ENCODE results near the gene FOXP4. TPM values are rescaled to one million over a fixed set of nuclear protein-coding genes. Genes with fewer than 3 reads are reported as not detected.

The FOXP4 gene
- total and polyA plus RNA-seq, 4 donors = 9.1 to 36.2 (median 21.5) TPM

DNA sequence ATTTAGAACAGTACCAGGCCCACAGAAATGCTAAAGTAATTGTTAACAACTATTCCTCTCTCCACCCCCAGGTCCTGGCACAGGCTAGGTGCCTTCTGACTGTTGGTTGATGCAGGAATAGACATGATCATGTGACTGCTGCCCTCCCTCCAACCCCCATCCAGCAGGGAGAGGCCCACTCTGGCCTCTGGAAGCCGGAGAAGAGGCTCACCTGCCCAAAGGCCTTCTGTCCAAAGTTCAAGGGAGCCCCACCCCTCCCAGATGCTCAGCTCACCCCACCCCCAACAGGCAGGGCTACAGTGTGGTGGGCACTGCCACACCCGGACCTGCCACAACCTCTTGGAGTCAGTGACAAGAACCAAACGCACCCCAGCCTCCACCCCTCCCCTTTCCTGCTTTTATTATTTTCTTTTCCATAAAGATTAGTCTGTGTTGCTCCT is 26.9 kb upstream of the FOXP4 start:
- H3K27ac ChIP-seq (ENCODE audit: low read depth in 1 of 2, low read length in 2 of 2) = no peak overlapping the region
- H3K27me3 ChIP-seq (ENCODE audit: control insufficient read depth in 1 of 2, insufficient read depth in 2 of 2, low read length in 1 of 2) = no peaks in the 10 kb centered on the region
- DNase-seq = no peak
- ATAC-seq (ENCODE audit: low FRiP score) = no peak
- no peaks in the 10 kb centered on the region for H3K9me3 ChIP-seq (ENCODE audit: control insufficient read depth, low read length)
- no peaks in the 10 kb centered on the region for H3K4me1 ChIP-seq (ENCODE audit: control insufficient read depth in 1 of 2, insufficient read depth in 2 of 2, low read length in 2 of 2)
- H3K36me3 ChIP-seq (ENCODE audit: control insufficient read depth in 1 of 2, insufficient read depth in 2 of 2, low read length in 1 of 2) = no peaks in the 10 kb centered on the region
- intact Hi-C loops (cut with DNase I) = no loop called here
- WGBS, 2 donors = 82 to 85% methylated on average over 3 of the region's 3 CpGs
- no peak overlapping the region for H3K4me3 ChIP-seq (ENCODE audit: low read length in 2 of 2)

DNA sequence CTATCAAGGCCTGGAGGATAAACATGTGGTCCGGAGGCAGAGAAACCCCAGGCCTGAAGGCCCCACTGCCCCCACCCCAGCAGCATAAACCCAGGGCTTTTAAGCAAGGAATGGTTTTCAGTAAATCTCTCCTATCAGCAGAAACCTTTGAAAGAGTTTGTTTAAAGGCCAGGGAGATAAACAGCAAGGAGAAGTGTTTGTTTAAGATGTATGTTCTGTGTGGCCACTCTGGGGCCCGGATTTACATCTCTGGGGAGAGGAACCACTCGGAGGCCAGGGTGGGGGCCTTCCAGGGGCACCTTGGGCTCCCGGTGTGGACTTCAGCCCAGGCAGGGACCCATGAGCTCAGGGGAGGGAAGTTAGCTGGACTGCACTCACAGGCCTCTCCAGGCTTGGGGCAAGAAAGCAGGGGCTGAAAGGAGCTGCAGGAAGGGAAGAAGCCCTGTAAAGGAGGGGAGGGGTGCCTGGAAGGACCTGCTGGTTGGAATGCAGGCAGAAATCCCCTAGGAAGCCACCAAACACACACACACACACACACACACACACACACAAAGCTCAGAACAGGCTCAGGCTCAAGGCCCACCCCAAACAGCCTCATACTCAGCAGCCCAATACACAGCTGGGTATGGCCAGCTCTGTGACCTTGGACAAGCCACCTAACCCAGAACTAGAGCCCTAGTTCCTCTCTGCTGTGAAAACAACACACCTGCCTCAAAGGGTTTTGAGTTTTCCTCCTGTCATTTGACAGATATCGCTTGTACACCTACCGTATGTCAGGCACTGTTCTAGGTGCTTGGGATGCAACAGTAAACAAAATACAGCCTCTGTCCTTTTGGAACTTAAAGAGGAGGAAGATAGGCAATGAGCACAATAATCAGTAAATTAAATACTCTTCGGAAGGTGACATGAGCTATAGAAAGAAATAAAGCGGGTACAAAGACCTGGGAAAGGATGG is 26.2 kb upstream of the FOXP4 start:
- Histone ChIP-seq H3K9me3 (ENCODE audit: control insufficient read depth, low read length) (no peaks in the 10 kb centered on the region), H3K4me3 (ENCODE audit: low read length in 2 of 2) (no peak overlapping the region), H3K4me1 (ENCODE audit: control insufficient read depth in 1 of 2, insufficient read depth in 2 of 2, low read length in 2 of 2) (no peaks in the 10 kb centered on the region), H3K36me3 (ENCODE audit: control insufficient read depth in 1 of 2, insufficient read depth in 2 of 2, low read length in 1 of 2) (no peaks in the 10 kb centered on the region), H3K27ac (ENCODE audit: low read depth in 1 of 2, low read length in 2 of 2) (no peak overlapping the region), H3K27me3 (ENCODE audit: control insufficient read depth in 1 of 2, insufficient read depth in 2 of 2, low read length in 1 of 2) (no peaks in the 10 kb centered on the region)
- 84 to 85% methylated on average over 8 of the region's 8 CpGs for WGBS, 2 donors
- ATAC-seq (ENCODE audit: low FRiP score) (no peak), DNase-seq (no peak)
- intact Hi-C loops (cut with DNase I) = no loop called here

DNA sequence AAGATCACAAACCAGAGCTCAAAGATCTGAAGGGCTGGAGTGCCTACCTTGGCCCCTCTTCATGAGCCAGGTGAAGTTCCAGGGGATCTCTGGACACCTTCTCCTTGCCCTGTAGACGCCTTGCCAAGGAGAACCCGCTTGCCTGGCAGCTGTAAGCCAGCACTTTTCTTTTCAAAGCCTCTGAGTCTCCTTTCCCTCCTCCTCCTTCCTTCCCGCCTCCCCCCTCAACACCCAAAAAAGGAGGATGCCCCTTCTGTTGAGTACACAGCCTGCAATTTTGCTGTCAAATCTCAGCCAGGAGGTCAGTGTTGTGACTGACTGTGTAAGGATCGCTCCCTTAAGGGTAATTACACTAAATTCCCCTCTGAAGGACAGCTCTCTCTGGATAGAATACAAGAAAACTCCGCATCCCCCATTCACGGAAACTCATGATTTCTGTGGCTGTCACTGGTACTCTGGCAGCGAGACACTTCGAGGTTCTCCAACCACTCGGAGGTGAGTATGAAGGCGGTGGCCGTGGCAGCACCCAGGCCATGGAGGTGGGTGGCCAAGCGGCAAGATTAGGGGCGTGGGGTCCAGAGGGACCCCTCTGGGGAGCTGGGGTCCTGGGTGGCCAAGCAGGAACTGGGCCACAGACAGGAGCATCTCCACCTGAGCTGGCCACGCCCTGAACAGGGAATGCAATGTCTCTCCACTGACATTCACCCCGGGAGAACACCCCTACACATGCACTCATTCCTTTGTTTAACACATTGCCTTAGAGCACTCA is 23.2 kb upstream of the FOXP4 start:
- Histone ChIP-seq H3K9me3 (ENCODE audit: control insufficient read depth, low read length) (no peaks in the 10 kb centered on the region), H3K4me3 (ENCODE audit: low read length in 2 of 2) (no peak overlapping the region), H3K4me1 (ENCODE audit: control insufficient read depth in 1 of 2, insufficient read depth in 2 of 2, low read length in 2 of 2) (no peaks in the 10 kb centered on the region), H3K36me3 (ENCODE audit: control insufficient read depth in 1 of 2, insufficient read depth in 2 of 2, low read length in 1 of 2) (no peaks in the 10 kb centered on the region), H3K27me3 (ENCODE audit: control insufficient read depth in 1 of 2, insufficient read depth in 2 of 2, low read length in 1 of 2) (no peaks in the 10 kb centered on the region), H3K27ac (ENCODE audit: low read depth in 1 of 2, low read length in 2 of 2) (no peak overlapping the region)
- DNase-seq = no peak
- no peak for ATAC-seq (ENCODE audit: low FRiP score)
- 55 to 60% methylated on average over 14 to 15 of the region's 15 CpGs for WGBS, 2 donors
- intact Hi-C loops (cut with DNase I) = no loop called here

DNA sequence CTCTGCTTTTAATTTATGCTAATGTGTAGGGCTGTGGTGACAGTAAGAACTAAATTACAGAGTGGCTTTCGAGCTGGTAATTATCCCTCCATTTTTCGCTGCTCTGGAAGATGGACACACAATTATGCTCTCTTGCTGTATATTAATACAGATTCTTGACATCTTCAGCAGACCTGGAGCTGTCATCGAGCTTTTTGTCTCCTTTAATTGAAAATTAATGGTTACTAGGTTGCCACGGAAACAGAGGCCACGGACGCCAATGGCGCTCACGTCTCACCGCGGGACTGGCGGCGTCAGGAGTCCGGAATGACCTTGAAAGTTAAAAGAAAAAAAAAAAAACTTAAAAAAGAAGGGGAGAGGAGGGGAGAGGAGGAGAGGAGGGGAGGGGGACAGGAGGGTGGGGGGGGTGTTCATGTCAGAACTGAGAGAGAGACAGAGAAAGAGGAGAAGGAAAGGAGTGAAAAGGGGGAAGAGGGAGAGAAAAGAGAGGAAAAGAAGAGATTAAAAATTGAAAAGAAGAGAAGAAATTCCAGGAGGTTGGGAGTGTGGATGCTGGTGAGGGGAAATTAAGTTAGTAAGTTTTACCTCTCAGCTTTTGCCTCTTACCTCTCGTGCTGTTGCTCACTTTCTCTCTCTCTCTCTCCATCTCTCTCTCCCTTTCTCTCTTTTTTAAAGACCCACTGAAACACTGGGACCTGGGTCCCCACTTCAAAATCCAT is 22.1 kb upstream of the FOXP4 start:
- H3K27ac ChIP-seq (ENCODE audit: low read depth in 1 of 2, low read length in 2 of 2) = no peak overlapping the region
- no peak for DNase-seq
- no peaks in the 10 kb centered on the region for H3K9me3 ChIP-seq (ENCODE audit: control insufficient read depth, low read length)
- H3K4me3 ChIP-seq (ENCODE audit: low read length in 2 of 2) = no peak overlapping the region
- no peak for ATAC-seq (ENCODE audit: low FRiP score)
- no peaks in the 10 kb centered on the region for H3K27me3 ChIP-seq (ENCODE audit: control insufficient read depth in 1 of 2, insufficient read depth in 2 of 2, low read length in 1 of 2)
- H3K36me3 ChIP-seq (ENCODE audit: control insufficient read depth in 1 of 2, insufficient read depth in 2 of 2, low read length in 1 of 2) = no peaks in the 10 kb centered on the region
- WGBS, 2 donors = 44 to 57% methylated on average over 14 of the region's 14 CpGs
- intact Hi-C loops (cut with DNase I) = no loop called here
- H3K4me1 ChIP-seq (ENCODE audit: control insufficient read depth in 1 of 2, insufficient read depth in 2 of 2, low read length in 2 of 2) = no peaks in the 10 kb centered on the region

DNA sequence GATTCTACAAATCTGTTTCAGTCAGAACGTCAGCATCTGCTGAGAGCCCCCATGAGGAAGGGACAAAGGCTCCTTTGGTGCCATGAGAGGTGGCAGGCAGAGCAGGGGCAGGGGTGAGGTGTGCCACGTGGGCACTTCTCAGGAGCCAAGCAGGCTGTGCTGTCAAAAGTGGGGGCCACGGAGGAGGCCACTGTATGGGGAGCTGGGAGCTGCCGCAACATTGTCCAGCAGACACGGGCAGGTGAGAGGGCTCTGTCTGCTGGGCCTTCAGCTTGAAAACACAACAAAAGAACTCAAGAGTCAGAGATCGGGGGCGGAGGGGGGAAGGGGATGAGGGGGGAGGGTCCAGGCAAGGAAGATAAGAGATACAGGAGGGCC is 21.6 kb upstream of the FOXP4 start:
- DNase-seq = no peak
- ATAC-seq (ENCODE audit: low FRiP score) = no peak
- no peak overlapping the region for H3K4me3 ChIP-seq (ENCODE audit: low read length in 2 of 2)
- no peaks in the 10 kb centered on the region for H3K4me1 ChIP-seq (ENCODE audit: control insufficient read depth in 1 of 2, insufficient read depth in 2 of 2, low read length in 2 of 2)
- intact Hi-C loops (cut with DNase I) = no loop called here
- no peaks in the 10 kb centered on the region for H3K27me3 ChIP-seq (ENCODE audit: control insufficient read depth in 1 of 2, insufficient read depth in 2 of 2, low read length in 1 of 2)
- 77 to 78% methylated on average over 7 of the region's 7 CpGs for WGBS, 2 donors
- H3K36me3 ChIP-seq (ENCODE audit: control insufficient read depth in 1 of 2, insufficient read depth in 2 of 2, low read length in 1 of 2) = no peaks in the 10 kb centered on the region
- no peaks in the 10 kb centered on the region for H3K9me3 ChIP-seq (ENCODE audit: control insufficient read depth, low read length)
- H3K27ac ChIP-seq (ENCODE audit: low read depth in 1 of 2, low read length in 2 of 2) = no peak overlapping the region

DNA sequence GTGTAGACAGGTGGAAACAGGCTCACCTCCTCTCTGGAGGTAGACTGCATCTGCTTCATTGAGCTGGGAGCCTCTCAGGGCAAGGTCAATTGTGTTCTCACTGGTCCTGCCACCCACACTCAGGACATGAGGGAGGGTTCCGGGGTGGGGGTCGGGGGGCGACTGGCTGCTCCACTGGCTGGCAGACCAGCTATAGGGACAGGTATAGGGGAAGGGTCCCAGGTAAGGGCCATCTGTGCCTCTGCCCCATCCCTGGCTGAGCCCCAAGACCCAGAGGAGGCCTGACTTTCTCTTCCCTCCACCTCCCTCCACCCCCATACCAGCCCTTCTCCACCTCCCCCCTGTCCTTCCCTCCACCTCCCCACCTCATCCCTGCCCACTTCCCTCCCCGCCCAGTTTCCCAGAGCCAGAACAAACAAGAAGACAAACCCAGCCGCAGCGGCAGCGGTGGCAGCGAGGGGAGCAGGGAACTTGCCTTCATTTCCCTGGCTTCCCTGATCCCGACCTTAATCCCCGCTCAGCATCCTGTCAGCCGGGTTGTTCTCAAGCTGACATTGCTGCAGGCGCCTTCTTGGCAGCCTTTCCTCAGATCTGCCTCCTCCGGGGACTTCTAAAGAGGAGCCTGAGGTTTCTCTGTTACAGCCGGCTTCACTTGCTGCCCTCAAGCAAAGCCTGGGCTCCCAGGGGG is 18.3 kb upstream of the FOXP4 start:
- DNase-seq (no peak), ATAC-seq (ENCODE audit: low FRiP score) (peak; percentile 10)
- H3K4me3 ChIP-seq (ENCODE audit: low read length in 2 of 2) = no peak overlapping the region
- WGBS, 2 donors = 19 to 23% methylated on average over 14 of the region's 14 CpGs
- no peaks in the 10 kb centered on the region for H3K9me3 ChIP-seq (ENCODE audit: control insufficient read depth, low read length)
- no peaks in the 10 kb centered on the region for H3K27me3 ChIP-seq (ENCODE audit: control insufficient read depth in 1 of 2, insufficient read depth in 2 of 2, low read length in 1 of 2)
- no peak overlapping the region for H3K27ac ChIP-seq (ENCODE audit: low read depth in 1 of 2, low read length in 2 of 2)
- no peaks in the 10 kb centered on the region for H3K4me1 ChIP-seq (ENCODE audit: control insufficient read depth in 1 of 2, insufficient read depth in 2 of 2, low read length in 2 of 2)
- intact Hi-C loops (cut with DNase I) = no loop called here
- no peaks in the 10 kb centered on the region for H3K36me3 ChIP-seq (ENCODE audit: control insufficient read depth in 1 of 2, insufficient read depth in 2 of 2, low read length in 1 of 2)

DNA sequence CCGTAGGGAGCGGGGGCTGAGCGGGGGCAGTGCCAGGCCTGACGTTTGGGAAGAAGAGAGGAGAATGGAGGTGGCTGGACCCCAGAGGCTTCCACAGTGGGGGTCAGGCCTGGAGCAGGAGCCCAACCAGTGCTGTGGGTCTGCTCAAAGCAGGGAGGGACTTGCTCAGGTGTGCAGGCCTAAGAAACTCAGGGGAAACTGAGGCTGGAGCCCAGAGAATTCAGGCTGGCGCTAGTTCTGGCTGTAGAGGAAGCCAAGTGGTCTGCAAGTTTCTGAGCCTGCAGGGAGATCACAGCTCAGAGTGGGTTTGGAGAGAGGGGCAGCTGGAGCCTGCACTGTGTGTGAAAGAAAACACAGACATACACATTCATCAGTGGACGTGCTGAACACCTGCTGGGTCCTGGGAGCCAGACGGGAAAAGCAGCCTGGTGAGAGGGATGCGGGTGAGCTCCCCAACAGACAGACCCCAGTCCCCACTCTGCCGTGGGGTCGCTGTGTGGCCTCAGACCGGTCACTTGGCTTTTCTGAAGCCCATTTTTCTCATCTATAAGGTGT is 17.7 kb upstream of the FOXP4 start:
- WGBS, 2 donors = 58 to 62% methylated on average over 11 of the region's 11 CpGs

DNA sequence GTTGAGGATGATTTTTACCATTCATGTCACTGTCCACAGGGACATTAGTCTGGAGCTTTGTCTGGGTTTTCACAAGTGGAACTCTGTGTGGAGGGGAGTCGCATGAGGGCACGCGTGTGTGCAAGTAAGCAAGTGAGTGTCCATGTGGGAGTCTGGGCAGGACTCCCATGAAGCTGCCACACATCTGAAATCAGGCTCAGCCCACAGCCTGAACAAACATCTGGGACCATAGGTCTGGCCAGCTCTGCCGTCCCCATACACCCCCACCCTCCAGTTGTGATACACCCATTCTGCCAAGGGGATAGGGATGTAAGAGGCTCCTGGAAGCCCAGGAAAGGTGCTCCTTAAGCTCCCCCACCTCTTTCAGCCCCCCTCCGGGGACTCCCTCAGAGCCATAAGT is 17.1 kb upstream of the FOXP4 start:
- H3K27ac ChIP-seq (ENCODE audit: low read depth in 1 of 2, low read length in 2 of 2) = no peak overlapping the region
- WGBS, 2 donors = 61 to 72% methylated on average over 5 of the region's 5 CpGs
- no peaks in the 10 kb centered on the region for H3K27me3 ChIP-seq (ENCODE audit: control insufficient read depth in 1 of 2, insufficient read depth in 2 of 2, low read length in 1 of 2)
- H3K9me3 ChIP-seq (ENCODE audit: control insufficient read depth, low read length) = no peaks in the 10 kb centered on the region
- intact Hi-C loops (cut with DNase I) = no loop called here
- no peak for DNase-seq
- no peak overlapping the region for H3K4me3 ChIP-seq (ENCODE audit: low read length in 2 of 2)
- H3K4me1 ChIP-seq (ENCODE audit: control insufficient read depth in 1 of 2, insufficient read depth in 2 of 2, low read length in 2 of 2) = no peaks in the 10 kb centered on the region
- no peak for ATAC-seq (ENCODE audit: low FRiP score)
- H3K36me3 ChIP-seq (ENCODE audit: control insufficient read depth in 1 of 2, insufficient read depth in 2 of 2, low read length in 1 of 2) = no peaks in the 10 kb centered on the region

More for the DNA sequence above, 17.7 kb upstream of the FOXP4 start:
- H3K9me3 ChIP-seq (ENCODE audit: control insufficient read depth, low read length) = no peaks in the 10 kb centered on the region
- no peak overlapping the region for H3K27ac ChIP-seq (ENCODE audit: low read depth in 1 of 2, low read length in 2 of 2)
- no peak overlapping the region for H3K4me3 ChIP-seq (ENCODE audit: low read length in 2 of 2)
- peak; percentile 5 for ATAC-seq (ENCODE audit: low FRiP score)
- H3K36me3 ChIP-seq (ENCODE audit: control insufficient read depth in 1 of 2, insufficient read depth in 2 of 2, low read length in 1 of 2) = no peaks in the 10 kb centered on the region
- no peaks in the 10 kb centered on the region for H3K27me3 ChIP-seq (ENCODE audit: control insufficient read depth in 1 of 2, insufficient read depth in 2 of 2, low read length in 1 of 2)
- DNase-seq = no peak
- H3K4me1 ChIP-seq (ENCODE audit: control insufficient read depth in 1 of 2, insufficient read depth in 2 of 2, low read length in 2 of 2) = no peaks in the 10 kb centered on the region
- intact Hi-C loops (cut with DNase I) = no loop called here
